Type B pancreatic cell (in vitro differentiated cells): ENCODE data around the gene MTMR3. TPM values are rescaled to one million over a fixed set of nuclear protein-coding genes. Genes with fewer than 3 reads are reported as not detected.

Experiments
- DNase-seq: peaks from one replicate; pipeline ENCODE4 v3.0.0; 2021; ENCODE audit warnings: mixed read lengths; ENCODE audit not compliant: unreplicated experiment; ENCODE audit errors: extremely low spot score
- H3K27ac Mint-ChIP-seq: 2 replicates; pipeline ENCODE4 v1.8.0; 2021; ENCODE audit warnings: mild to moderate bottlenecking, mixed read lengths
- H3K27me3 Mint-ChIP-seq: 2 replicates; pipeline ENCODE4 v1.8.0; 2021; ENCODE audit warnings: mixed read lengths
- H3K36me3 Mint-ChIP-seq: 2 replicates; pipeline ENCODE4 v1.8.0; 2021; ENCODE audit warnings: mixed read lengths
- H3K4me1 Mint-ChIP-seq: one replicate; pipeline ENCODE4 v1.8.0; 2021; ENCODE audit warnings: mixed read lengths; ENCODE audit not compliant: unreplicated experiment
- H3K4me3 Mint-ChIP-seq: 2 replicates; pipeline ENCODE4 v1.8.0; 2021; ENCODE audit warnings: mild to moderate bottlenecking, mixed read lengths
- H3K9me3 Mint-ChIP-seq: 2 replicates; pipeline ENCODE4 v1.8.0; 2021; ENCODE audit warnings: mixed read lengths
- CTCF ChIP-seq: fragments of 200-600 bp; sonication (generic); conservative IDR thresholded peaks from 2 replicates; pipeline ENCODE4 v1.5.0; 2021; ENCODE audit warnings: antibody characterized with exemption, mild to moderate bottlenecking
- total RNA-seq: library from RNA; stranded (reverse); gene quantifications from 2 replicates; pipeline ENCODE4 v1.2.1, GENCODE V29; 2021; ENCODE audit warnings: low replicate concordance

MTMR3 gene
- total RNA-seq, 1 donor from 2014 or later = 54.3 TPM

- no peak for DNase-seq
- no peaks in the 10 kb centered on the region for H3K9me3 Mint-ChIP-seq
- H3K27ac Mint-ChIP-seq = no peak overlapping the region
- no peak for TF ChIP-seq CTCF
- H3K4me1 Mint-ChIP-seq = peaks cover 15% of the 10 kb centered on the region
- H3K27me3 Mint-ChIP-seq = no peaks in the 10 kb centered on the region
- peaks cover 4% of the 10 kb centered on the region for H3K36me3 Mint-ChIP-seq
- H3K4me3 Mint-ChIP-seq = no peak overlapping the region
Measured at GRCh38 chr22:30008401-30008800, 125.4 kb downstream of the MTMR3 start.

- no peaks in the 10 kb centered on the region for H3K27me3 Mint-ChIP-seq
- H3K36me3 Mint-ChIP-seq = peaks cover 9% of the 10 kb centered on the region
- no peak overlapping the region for H3K27ac Mint-ChIP-seq
- peaks cover 15% of the 10 kb centered on the region for H3K4me1 Mint-ChIP-seq
- no peak overlapping the region for H3K4me3 Mint-ChIP-seq
- TF ChIP-seq CTCF = no peak
- H3K9me3 Mint-ChIP-seq = no peaks in the 10 kb centered on the region
- no peak for DNase-seq
Measured at GRCh38 chr22:30009478-30009877, 126.5 kb downstream of the MTMR3 start.

- H3K4me3 Mint-ChIP-seq = no peak overlapping the region
- DNase-seq = no peak
- no peak overlapping the region for H3K27ac Mint-ChIP-seq
- peaks cover 14% of the 10 kb centered on the region for H3K36me3 Mint-ChIP-seq
- peaks cover 10% of the 10 kb centered on the region for H3K4me1 Mint-ChIP-seq
- H3K27me3 Mint-ChIP-seq = no peaks in the 10 kb centered on the region
- TF ChIP-seq CTCF = no peak
- no peaks in the 10 kb centered on the region for H3K9me3 Mint-ChIP-seq
Measured at GRCh38 chr22:30010789-30011405, 127.9 kb downstream of the MTMR3 start.

GRCh38 chr22:30013201-30013600 is 130.2 kb downstream of the MTMR3 start:
- no peak for TF ChIP-seq CTCF
- Mint-ChIP-seq H3K4me1 (peaks cover 7% of the 10 kb centered on the region), H3K36me3 (peaks cover 22% of the 10 kb centered on the region), H3K27ac (no peak overlapping the region), H3K27me3 (no peaks in the 10 kb centered on the region), H3K9me3 (no peaks in the 10 kb centered on the region), H3K4me3 (no peak overlapping the region)
- DNase-seq = no peak

GRCh38 chr22:30014244-30014643 is 131.3 kb downstream of the MTMR3 start:
- Mint-ChIP-seq H3K27me3 (no peaks in the 10 kb centered on the region), H3K27ac (no peak overlapping the region), H3K36me3 (peaks cover 24% of the 10 kb centered on the region), H3K4me3 (no peak overlapping the region), H3K4me1 (no peaks in the 10 kb centered on the region), H3K9me3 (no peaks in the 10 kb centered on the region)
- no peak for TF ChIP-seq CTCF
- no peak for DNase-seq
